Vagina (tissue), 2 donors: ENCODE measurements around the gene TMC3.

Source experiments
- POLR2A ChIP-seq, 2 donors: fragments of 450-650 bp; IDR thresholded peaks; one replicate each; pipeline ENCODE4 v1.6.1; 2017; ENCODE audit warnings: antibody characterized with exemption in 2 of 2, mild to moderate bottlenecking in 2 of 2, moderate library complexity in 2 of 2
- POLR2AphosphoS5 ChIP-seq, 2 donors: sonication (generic); formaldehyde crosslinking; IDR thresholded peaks; one replicate each; pipeline ENCODE4 v1.9.0; 2017; ENCODE audit warnings: antibody characterized with exemption in 2 of 2, mild to moderate bottlenecking in 2 of 2, low read depth in 1 of 2; ENCODE audit not compliant: insufficient read depth in 1 of 2
- TF ChIP-seq, protein P1 (sequence below), 3 experiments: fragments of 450-650 bp in 2 of 3; fragments of 200-600 bp in 1 of 3; sonication (generic) in 1 of 3; IDR thresholded peaks; one replicate each; pipeline ENCODE4 v1.5.1; 2017 to 2019; ENCODE audit warnings: antibody characterized with exemption in 3 of 3, mild to moderate bottlenecking in 2 of 3, moderate library complexity in 2 of 3

DNA sequence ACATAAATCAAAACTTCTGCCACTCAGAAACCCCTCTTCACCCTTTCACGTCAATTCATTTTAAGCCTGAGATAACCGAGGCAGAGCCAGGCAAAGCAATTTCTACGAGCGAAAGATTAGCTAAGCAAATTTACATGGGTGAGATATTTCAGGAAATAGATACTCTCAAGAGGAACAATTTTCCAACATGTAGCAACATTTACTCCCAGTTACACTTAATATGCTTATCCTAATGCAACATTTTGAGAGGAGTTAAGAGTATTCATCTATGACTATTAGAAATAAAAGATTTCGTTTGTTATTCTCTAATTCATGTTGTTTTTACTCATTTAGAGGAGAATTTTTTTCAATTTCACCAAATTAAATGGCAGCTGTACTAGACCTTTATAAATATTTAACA, 837 bp downstream of the TMC3 start:
- TF ChIP-seq, protein P1, sequence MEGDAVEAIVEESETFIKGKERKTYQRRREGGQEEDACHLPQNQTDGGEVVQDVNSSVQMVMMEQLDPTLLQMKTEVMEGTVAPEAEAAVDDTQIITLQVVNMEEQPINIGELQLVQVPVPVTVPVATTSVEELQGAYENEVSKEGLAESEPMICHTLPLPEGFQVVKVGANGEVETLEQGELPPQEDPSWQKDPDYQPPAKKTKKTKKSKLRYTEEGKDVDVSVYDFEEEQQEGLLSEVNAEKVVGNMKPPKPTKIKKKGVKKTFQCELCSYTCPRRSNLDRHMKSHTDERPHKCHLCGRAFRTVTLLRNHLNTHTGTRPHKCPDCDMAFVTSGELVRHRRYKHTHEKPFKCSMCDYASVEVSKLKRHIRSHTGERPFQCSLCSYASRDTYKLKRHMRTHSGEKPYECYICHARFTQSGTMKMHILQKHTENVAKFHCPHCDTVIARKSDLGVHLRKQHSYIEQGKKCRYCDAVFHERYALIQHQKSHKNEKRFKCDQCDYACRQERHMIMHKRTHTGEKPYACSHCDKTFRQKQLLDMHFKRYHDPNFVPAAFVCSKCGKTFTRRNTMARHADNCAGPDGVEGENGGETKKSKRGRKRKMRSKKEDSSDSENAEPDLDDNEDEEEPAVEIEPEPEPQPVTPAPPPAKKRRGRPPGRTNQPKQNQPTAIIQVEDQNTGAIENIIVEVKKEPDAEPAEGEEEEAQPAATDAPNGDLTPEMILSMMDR (IDR thresholded peaks at IDR 0.05), result no peak
- TF ChIP-seq POLR2AphosphoS5 (IDR thresholded peaks at IDR 0.05; ENCODE audit: insufficient read depth in 1 of 2, low read depth in 1 of 2) (no peak), POLR2A (IDR thresholded peaks at IDR 0.05) (no peak)
